Measurements from ENCODE around the gene RASGRP4.

The RASGRP4 gene

DNA sequence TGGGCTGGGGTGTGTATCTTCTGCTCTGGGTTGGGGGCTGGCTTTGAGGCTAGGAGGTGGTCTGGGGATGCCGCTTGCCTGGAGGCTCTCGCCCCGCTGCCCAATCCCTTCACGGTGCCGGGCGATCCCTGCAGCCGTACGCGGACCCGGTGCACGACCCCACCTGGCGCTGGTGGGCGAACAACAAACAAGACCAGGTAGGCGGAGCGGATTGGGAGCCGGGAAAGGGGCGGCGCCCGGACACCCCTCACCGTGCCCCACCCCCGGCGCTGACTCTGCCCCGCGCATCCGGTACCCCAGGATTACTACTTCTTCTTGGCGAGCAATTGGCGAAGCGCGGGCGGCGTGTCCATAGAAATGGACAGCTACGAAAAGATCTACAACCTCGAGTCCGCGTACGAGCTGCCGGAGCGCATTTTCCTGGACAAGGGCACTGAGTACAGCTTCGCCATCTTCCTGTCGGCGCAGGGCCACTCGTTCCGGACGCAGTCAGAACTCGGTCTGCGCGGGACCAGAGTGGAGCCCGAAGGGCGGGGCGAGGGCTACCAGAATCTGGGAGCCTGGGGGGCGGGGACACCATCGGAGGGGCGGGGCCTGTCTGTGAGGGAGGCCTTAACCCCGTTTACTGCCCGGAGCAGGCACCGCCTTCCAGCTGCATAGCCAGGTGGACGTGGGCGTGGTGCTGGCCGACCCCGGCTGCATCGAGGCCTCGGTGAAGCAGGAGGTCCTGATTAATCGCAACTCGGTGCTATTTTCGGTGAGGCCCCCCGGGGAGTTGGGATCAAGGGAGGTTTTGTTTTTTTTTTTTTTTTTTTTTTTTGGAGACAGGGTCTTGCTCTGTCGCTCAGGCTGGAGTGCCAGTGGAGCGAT, 63.7 kb downstream of the RASGRP4 start (continued):
- TF ChIP-seq ZNF677 (tag by site-specific recombination; IDR thresholded peaks at IDR 0.05) (no peak), PRDM1 (tag by site-specific recombination; IDR thresholded peaks at IDR 0.05) (no peak), ZNF660 (tag by site-specific recombination; IDR thresholded peaks at IDR 0.05) (peak; percentile 71; the same call in 1 of the 2 replicates), ZNF629 (tag by site-specific recombination; IDR thresholded peaks at IDR 0.05) (peak; percentile 59; the same call in 1 of the 2 replicates), KLF16 (tag by site-specific recombination; IDR thresholded peaks at IDR 0.05) (peak; percentile 94), ZNF558 (tag by site-specific recombination; IDR thresholded peaks at IDR 0.05) (no peak), FEZF1 (tag by site-specific recombination; IDR thresholded peaks at IDR 0.05) (no peak), ZNF155 (tag by site-specific recombination; IDR thresholded peaks at IDR 0.05) (no peak), ZNF664 (tag by site-specific recombination; IDR thresholded peaks at IDR 0.05) (no peak), ZBTB17 (tag by site-specific recombination; IDR thresholded peaks at IDR 0.05) (peak; percentile 91), KLF7 (tag by site-specific recombination; IDR thresholded peaks at IDR 0.05; ENCODE audit: borderline replicate concordance) (peak; percentile 49; the same call in 1 of the 2 replicates), GLIS2 (tag by site-specific recombination; IDR thresholded peaks at IDR 0.05) (peak; percentile 100), HOXC10 (CRISPR knock-in tag; IDR thresholded peaks at IDR 0.05) (no peak), SCRT1 (tag by site-specific recombination; IDR thresholded peaks at IDR 0.05; ENCODE audit: borderline replicate concordance) (no peak), ZNF747 (tag by site-specific recombination; IDR thresholded peaks at IDR 0.05) (no peak), ZNF184 (tag by site-specific recombination; IDR thresholded peaks at IDR 0.05) (no peak), ZSCAN23 (tag by site-specific recombination; IDR thresholded peaks at IDR 0.05) (0 out of 2 replicates have a peak, but pooled peaks have one; percentile 75), ZNF600 (tag by site-specific recombination; IDR thresholded peaks at IDR 0.05) (peak; percentile 100), ZNF521 (tag by site-specific recombination; IDR thresholded peaks at IDR 0.05) (no peak), ZFP37 (tag by site-specific recombination; IDR thresholded peaks at IDR 0.05) (no peak), ZNF510 (tag by site-specific recombination; IDR thresholded peaks at IDR 0.05; ENCODE audit: insufficient replicate concordance) (no peak), ZNF837 (tag by site-specific recombination; IDR thresholded peaks at IDR 0.05) (no peak)
- TF ChIP-seq, protein P1, sequence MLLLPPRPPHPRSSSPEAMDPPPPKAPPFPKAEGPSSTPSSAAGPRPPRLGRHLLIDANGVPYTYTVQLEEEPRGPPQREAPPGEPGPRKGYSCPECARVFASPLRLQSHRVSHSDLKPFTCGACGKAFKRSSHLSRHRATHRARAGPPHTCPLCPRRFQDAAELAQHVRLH (tag by site-specific recombination; IDR thresholded peaks at IDR 0.05) = peak; percentile 57; the same call in 1 of the 2 replicates
- TF ChIP-seq, protein P2, sequence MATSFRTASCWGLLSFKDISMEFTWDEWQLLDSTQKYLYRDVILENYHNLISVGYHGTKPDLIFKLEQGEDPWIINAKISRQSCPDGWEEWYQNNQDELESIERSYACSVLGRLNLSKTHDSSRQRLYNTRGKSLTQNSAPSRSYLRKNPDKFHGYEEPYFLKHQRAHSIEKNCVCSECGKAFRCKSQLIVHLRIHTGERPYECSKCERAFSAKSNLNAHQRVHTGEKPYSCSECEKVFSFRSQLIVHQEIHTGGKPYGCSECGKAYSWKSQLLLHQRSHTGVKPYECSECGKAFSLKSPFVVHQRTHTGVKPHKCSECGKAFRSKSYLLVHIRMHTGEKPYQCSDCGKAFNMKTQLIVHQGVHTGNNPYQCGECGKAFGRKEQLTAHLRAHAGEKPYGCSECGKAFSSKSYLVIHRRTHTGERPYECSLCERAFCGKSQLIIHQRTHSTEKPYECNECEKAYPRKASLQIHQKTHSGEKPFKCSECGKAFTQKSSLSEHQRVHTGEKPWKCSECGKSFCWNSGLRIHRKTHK (tag by site-specific recombination; IDR thresholded peaks at IDR 0.05) = no peak
- TF ChIP-seq, protein P3, sequence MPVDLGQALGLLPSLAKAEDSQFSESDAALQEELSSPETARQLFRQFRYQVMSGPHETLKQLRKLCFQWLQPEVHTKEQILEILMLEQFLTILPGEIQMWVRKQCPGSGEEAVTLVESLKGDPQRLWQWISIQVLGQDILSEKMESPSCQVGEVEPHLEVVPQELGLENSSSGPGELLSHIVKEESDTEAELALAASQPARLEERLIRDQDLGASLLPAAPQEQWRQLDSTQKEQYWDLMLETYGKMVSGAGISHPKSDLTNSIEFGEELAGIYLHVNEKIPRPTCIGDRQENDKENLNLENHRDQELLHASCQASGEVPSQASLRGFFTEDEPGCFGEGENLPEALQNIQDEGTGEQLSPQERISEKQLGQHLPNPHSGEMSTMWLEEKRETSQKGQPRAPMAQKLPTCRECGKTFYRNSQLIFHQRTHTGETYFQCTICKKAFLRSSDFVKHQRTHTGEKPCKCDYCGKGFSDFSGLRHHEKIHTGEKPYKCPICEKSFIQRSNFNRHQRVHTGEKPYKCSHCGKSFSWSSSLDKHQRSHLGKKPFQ (tag by site-specific recombination; IDR thresholded peaks at IDR 0.05) = no peak
- TF ChIP-seq, protein P4, sequence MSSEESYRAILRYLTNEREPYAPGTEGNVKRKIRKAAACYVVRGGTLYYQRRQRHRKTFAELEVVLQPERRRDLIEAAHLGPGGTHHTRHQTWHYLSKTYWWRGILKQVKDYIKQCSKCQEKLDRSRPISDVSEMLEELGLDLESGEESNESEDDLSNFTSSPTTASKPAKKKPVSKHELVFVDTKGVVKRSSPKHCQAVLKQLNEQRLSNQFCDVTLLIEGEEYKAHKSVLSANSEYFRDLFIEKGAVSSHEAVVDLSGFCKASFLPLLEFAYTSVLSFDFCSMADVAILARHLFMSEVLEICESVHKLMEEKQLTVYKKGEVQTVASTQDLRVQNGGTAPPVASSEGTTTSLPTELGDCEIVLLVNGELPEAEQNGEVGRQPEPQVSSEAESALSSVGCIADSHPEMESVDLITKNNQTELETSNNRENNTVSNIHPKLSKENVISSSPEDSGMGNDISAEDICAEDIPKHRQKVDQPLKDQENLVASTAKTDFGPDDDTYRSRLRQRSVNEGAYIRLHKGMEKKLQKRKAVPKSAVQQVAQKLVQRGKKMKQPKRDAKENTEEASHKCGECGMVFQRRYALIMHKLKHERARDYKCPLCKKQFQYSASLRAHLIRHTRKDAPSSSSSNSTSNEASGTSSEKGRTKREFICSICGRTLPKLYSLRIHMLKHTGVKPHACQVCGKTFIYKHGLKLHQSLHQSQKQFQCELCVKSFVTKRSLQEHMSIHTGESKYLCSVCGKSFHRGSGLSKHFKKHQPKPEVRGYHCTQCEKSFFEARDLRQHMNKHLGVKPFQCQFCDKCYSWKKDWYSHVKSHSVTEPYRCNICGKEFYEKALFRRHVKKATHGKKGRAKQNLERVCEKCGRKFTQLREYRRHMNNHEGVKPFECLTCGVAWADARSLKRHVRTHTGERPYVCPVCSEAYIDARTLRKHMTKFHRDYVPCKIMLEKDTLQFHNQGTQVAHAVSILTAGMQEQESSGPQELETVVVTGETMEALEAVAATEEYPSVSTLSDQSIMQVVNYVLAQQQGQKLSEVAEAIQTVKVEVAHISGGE (tag by site-specific recombination; conservative IDR thresholded peaks at IDR 0.05; ENCODE audit: low read depth) = peak; percentile 89
- TF ChIP-seq, protein P5, sequence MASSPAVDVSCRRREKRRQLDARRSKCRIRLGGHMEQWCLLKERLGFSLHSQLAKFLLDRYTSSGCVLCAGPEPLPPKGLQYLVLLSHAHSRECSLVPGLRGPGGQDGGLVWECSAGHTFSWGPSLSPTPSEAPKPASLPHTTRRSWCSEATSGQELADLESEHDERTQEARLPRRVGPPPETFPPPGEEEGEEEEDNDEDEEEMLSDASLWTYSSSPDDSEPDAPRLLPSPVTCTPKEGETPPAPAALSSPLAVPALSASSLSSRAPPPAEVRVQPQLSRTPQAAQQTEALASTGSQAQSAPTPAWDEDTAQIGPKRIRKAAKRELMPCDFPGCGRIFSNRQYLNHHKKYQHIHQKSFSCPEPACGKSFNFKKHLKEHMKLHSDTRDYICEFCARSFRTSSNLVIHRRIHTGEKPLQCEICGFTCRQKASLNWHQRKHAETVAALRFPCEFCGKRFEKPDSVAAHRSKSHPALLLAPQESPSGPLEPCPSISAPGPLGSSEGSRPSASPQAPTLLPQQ (tag by site-specific recombination; IDR thresholded peaks at IDR 0.05) = peak; percentile 65
- TF ChIP-seq, protein P6, sequence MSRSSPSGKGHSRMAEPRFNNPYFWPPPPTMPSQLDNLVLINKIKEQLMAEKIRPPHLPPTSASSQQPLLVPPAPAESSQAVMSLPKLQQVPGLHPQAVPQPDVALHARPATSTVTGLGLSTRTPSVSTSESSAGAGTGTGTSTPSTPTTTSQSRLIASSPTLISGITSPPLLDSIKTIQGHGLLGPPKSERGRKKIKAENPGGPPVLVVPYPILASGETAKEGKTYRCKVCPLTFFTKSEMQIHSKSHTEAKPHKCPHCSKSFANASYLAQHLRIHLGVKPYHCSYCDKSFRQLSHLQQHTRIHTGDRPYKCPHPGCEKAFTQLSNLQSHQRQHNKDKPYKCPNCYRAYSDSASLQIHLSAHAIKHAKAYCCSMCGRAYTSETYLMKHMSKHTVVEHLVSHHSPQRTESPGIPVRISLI (tag by site-specific recombination; IDR thresholded peaks at IDR 0.05) = peak; percentile 100
- TF ChIP-seq, protein P7, sequence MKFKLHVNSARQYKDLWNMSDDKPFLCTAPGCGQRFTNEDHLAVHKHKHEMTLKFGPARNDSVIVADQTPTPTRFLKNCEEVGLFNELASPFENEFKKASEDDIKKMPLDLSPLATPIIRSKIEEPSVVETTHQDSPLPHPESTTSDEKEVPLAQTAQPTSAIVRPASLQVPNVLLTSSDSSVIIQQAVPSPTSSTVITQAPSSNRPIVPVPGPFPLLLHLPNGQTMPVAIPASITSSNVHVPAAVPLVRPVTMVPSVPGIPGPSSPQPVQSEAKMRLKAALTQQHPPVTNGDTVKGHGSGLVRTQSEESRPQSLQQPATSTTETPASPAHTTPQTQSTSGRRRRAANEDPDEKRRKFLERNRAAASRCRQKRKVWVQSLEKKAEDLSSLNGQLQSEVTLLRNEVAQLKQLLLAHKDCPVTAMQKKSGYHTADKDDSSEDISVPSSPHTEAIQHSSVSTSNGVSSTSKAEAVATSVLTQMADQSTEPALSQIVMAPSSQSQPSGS (tag by site-specific recombination; IDR thresholded peaks at IDR 0.05; ENCODE audit: low read depth) = no peak
